ENCODE results near the gene SLC26A1.

SLC26A1 gene

DNA sequence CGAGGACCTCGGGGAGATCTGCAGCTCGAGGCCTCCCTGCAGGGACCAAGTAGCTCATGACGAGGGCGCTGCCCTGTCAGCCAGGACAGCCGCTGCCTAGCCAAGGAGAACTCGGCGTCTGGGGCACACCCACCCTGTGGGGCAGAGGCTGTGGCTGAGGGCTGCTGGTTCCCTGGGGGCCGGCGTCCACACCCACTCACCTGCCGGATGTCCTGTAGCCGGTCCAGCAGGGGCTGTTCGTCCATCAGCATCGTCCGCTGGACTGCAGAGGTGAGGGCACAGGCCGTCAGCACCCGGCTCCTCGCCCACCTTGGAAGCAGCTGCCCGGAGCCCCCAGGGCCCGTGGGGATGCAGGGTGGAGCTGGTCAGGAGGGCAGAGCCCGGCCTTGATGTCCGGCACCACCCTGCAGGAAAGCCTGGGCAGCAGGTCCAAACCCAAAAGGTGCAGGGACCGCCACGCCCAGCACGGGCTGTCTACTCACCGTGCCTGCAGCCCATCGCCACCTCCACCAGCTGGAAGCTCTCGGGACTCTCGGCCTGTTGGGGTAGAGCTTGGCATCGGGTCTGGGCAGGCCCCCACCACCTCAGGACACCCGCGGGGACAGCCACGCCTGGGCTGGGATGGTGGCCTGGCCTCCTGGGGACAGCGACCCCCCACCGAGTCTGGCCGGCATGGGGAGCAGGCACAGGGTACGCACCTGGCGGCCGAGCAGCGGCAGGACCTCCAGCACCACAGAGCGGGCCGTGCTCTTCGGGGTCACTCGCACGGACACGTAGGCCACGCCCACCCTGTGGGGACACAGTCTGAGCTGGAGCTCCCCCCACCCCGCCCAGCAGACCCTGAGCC, 26.7 kb downstream of the SLC26A1 start:
- DNase-seq (ENCODE audit: low read depth in 3 of 3): no peak

DNA sequence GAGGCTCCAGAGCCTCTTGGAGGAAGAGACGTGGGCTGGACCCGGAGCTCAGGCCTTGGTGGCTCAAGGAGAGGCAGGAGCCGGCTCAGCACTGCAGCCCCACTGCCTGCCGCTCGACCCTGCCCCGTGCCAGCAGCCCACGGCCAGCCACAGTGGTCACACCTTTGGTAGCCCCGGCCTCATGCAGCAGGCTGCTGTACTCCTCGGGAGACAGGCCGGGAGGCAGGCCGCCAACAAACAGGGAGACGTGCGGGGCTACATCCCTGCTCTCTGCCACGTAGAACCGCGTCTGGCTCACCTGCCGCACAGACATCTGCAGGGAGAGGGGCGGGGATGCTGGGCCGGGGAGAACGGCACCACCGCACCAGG, 27.5 kb downstream of the SLC26A1 start:
- DNase-seq (ENCODE audit: low read depth in 3 of 3): no peak

- DNase-seq (ENCODE audit: low read depth in 3 of 3): no peak
Measured at GRCh38 chr4:965048-965765, 28.0 kb downstream of the SLC26A1 start.

DNA sequence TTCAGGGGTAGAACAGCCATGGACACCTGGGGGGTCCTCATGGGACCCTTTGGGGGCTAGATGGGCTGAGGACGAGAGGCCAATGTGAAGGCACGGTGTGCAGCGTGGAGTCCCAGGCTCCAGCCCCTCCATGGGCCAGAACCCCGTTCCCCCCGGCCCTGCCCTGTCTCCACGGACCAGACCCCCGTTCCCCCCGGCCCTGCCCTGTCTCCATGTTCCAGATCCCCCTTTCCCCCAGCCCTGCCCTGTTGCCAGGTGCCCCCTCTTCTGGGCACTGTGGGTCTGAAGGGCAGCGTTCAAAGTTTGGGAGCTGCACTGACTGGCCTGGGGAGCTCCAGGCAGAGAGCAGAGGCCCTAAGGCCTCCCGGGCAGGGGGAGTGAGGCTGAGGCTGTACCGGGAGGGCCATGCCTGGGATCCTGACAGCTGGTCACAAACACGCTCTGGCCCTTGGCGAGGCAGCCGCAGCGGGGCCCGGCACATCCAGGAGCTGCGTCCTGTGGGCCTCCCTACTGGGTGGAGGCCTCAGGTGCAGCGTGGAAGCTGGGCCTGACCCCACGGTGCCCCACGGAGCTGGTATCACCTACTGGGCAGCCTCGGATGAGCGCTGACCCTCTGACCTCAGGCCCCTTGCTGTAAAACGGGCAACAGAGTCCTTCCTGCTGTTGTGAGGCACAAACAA, 28.7 kb downstream of the SLC26A1 start:
- no peak for DNase-seq (ENCODE audit: low read depth in 3 of 3)

DNA sequence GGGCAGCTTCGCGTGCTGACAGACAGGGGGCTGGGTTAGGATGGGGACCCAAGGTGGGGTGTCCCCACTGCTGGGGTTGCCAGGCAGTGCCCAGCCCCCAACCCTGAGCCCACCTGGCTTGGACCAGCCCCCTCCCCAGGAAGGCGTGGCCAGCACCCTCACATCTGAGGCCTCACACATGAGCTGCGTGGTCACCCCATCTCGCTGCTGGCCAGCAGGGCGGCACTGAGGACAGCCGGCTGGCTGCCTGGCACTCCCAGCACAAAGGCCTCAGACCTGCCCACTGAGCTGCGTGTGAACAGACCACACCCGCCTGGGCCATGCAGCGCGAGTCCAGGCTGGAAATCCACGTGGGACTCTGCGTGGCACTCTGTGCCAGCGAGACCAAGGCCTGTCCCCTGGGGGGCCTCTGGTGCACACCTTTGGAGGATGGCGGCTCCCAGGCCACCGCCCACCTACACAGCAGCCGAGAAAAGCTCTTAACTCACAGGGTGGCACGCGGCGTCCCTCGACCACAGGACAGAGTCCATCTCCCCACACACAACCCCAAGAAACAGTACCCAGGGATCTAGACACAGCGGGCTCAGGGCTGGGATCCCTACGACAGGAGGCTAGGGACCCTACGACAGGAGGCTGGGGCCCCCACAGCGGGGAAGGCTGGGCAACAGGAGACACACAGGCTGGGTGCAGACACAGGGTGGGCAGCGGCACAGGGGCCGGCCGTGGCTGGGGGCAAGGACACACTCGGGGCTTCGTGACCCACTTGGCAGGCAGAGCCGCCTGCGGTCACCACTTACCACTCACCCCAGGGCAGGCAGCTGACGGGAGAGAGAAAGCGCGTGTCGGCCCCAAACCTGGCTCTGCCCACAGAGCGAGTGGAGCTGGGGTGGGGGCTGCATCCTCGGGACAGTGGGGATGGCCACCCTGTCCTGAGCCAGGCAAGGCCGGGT, 29.7 kb downstream of the SLC26A1 start:
- no peak for DNase-seq (ENCODE audit: low read depth in 3 of 3)

GRCh38 chr4:962231-963208, 30.7 kb downstream of the SLC26A1 start:
- DNase-seq (ENCODE audit: low read depth in 3 of 3): no peak

- no peak for DNase-seq (ENCODE audit: low read depth in 3 of 3)
Measured at GRCh38 chr4:961351-962230, 31.6 kb downstream of the SLC26A1 start.

- DNase-seq (ENCODE audit: low read depth in 3 of 3): no peak
Measured at GRCh38 chr4:960636-961350, 32.4 kb downstream of the SLC26A1 start.

GRCh38 chr4:960140-960635, 33.0 kb downstream of the SLC26A1 start:
- no peak for DNase-seq (ENCODE audit: low read depth in 3 of 3)

DNA sequence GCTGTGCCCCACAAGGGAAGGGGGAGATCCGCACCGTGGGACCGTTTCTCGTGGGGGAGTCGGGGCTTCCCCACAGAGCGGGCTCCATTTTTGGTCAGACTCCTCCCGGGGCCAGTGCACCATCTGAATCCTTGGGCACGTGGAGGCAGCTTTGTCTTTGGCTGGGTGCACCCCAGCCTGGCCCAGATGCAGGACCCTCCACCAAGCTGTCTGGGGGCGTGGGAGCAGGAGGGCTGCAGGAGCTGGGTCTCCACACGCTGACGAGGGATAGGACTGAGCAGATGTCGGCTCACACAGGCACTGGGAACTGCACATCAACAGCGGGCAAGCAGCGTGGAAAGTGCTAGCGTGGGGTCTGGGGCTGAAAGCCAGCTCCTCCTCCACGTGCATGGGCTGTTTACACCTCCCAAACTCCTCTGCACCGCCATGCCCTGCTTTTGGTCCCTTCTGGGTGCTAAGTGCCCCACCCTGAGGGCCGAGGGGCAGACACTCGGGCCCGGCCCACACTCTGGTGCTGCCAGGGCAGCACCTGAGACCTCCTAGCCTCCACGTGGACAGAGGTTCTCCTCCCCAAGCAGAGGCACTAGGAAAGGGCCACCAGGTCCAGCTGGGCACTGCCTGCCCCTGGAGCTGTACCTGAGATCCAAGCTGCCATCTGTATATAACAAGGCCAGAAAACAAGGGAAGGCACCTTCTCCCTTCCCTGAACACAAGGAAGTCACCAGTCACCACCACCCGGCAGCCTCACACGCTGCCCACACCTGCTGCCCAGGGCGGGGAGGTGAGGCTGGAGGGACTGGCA, 33.7 kb downstream of the SLC26A1 start:
- no peak for DNase-seq (ENCODE audit: low read depth in 3 of 3)

GRCh38 chr4:958696-959337, 34.4 kb downstream of the SLC26A1 start:
- no peak for DNase-seq (ENCODE audit: low read depth in 3 of 3)

- no peak for DNase-seq (ENCODE audit: low read depth in 3 of 3)
Measured at GRCh38 chr4:958314-958665, 34.9 kb downstream of the SLC26A1 start.

GRCh38 chr4:957581-958313, 35.5 kb downstream of the SLC26A1 start:
- DNase-seq (ENCODE audit: low read depth in 3 of 3): no peak

- DNase-seq (ENCODE audit: low read depth in 3 of 3): no peak
Measured at GRCh38 chr4:957231-957580, 36.0 kb downstream of the SLC26A1 start.

- DNase-seq (ENCODE audit: low read depth in 3 of 3): no peak
Measured at GRCh38 chr4:956531-957230, 36.5 kb downstream of the SLC26A1 start.

- DNase-seq (ENCODE audit: low read depth in 3 of 3): no peak
Measured at GRCh38 chr4:955931-956381, 37.2 kb downstream of the SLC26A1 start.

Data from stimulated activated CD4-positive, alpha-beta T cell treated with anti-CD3 and anti-CD28 coated beads, TNF-alpha, amount 100 ng/mL, for 48 hours (primary cell).